GM18520 (cell line): ENCODE data around the gene PNPT1.
"Not testable (repeated sequence)": the region's sequence is repeated elsewhere in the genome, so short reads cannot be mapped to it uniquely, and the experiment has no call there.

Source experiments
- ATAC-seq: cut with Tn5 transposase; IDR thresholded peaks from one replicate; pipeline ENCODE4 v1.9.1; 2021; ENCODE audit not compliant: unreplicated experiment

Gene PNPT1

GRCh38 chr2:55601849-55602248 is 91.8 kb downstream of the PNPT1 start:
- ATAC-seq, result no peak

- no peak for ATAC-seq
Observed at GRCh38 chr2:55598056-55598795, 95.4 kb downstream of the PNPT1 start.

GRCh38 chr2:55596795-55597194 is 96.8 kb downstream of the PNPT1 start:
- not testable (repeated sequence) for ATAC-seq

DNA sequence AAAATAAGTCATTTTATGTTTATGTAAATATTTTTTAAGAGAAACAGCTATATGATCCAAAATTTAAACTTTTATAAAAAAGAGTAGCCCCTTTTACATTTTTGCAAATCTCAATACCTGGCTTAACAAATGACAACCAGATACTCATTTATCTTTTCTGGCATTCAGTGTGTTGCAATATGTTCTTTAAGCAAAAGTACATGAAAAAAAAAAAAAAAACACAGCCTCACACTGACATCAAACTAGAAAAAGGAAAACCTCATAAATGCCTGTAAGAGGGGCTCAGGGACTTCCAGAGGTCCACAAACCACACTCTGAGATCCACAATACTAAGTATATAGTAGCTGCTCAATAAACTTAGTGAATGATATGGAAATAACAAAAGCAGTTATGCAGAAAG is 98.1 kb downstream of the PNPT1 start:
- no peak for ATAC-seq

- ATAC-seq, result no peak
Observed at GRCh38 chr2:55592130-55592529, 101.5 kb downstream of the PNPT1 start.

- peak; percentile 96 for ATAC-seq
Observed at GRCh38 chr2:55590810-55591440, 102.7 kb downstream of the PNPT1 start.

- ATAC-seq, result no peak
Observed at GRCh38 chr2:55585451-55586080, 108.1 kb downstream of the PNPT1 start.
